CD4-positive, alpha-beta T cell (primary cell): Measurements from ENCODE around the gene GPRC5D. TPM values are rescaled to one million over a fixed set of nuclear protein-coding genes. Genes with fewer than 3 reads are reported as not detected.

Experiments
- ATAC-seq: fragments of 200-7000 bp; cut with Tn5 transposase; one replicate; pipeline ENCODE4 v1.10.0; 2022; ENCODE audit warnings: mild to moderate bottlenecking; ENCODE audit not compliant: poor library complexity
- CTCF ChIA-PET: fragments of 350-600 bp; sonication (Branson Sonifier 250); formaldehyde crosslinking; loops from one replicate; lab custom pipeline; 2021; ENCODE audit warnings: antibody characterized with exemption, inconsistent platforms; lab: Charles Lee
- POLR2A ChIA-PET: fragments of 350-600 bp; sonication (Branson Sonifier 250); formaldehyde crosslinking; loops from one replicate; lab custom pipeline; 2021; ENCODE audit warnings: antibody characterized with exemption, inconsistent platforms; lab: Charles Lee
- DNase-seq, 14 experiments: peaks; one replicate each; pipeline ENCODE4 v3.0.0-alpha.2; 2013 to 2020; ENCODE audit warnings: mixed read lengths in 2 of 14
- H3K27ac ChIP-seq, 2 donors: one replicate each; pipeline versions ENCODE4 v1.5.1 to v1.7.0; 2013; ENCODE audit warnings: low read length in 2 of 2, low read depth in 1 of 2, mild to moderate bottlenecking in 1 of 2
- H3K27me3 ChIP-seq, 2 experiments: 1 replicate in 1 of 2; 2 replicates in 1 of 2; pipeline versions ENCODE4 v1.6.1 to v1.7.0; 2013; ENCODE audit warnings: low read length in 2 of 2, control low read depth in 1 of 2, mild to moderate bottlenecking in 1 of 2, moderate library complexity in 1 of 2; ENCODE audit not compliant: insufficient read depth in 2 of 2, control insufficient read depth in 1 of 2
- H3K36me3 ChIP-seq: one replicate; pipeline ENCODE4 v1.6.1; 2013; ENCODE audit warnings: low read length, control low read depth; ENCODE audit not compliant: insufficient read depth
- H3K4me1 ChIP-seq: one replicate; pipeline ENCODE4 v1.6.1; 2013; ENCODE audit warnings: low read length, control low read depth; ENCODE audit not compliant: insufficient read depth
- H3K4me3 ChIP-seq: one replicate; pipeline ENCODE4 v1.5.1; 2013; ENCODE audit warnings: mild to moderate bottlenecking, low read length, moderate library complexity
- H3K9me3 ChIP-seq, 2 experiments: 1 replicate in 1 of 2; 2 replicates in 1 of 2; pipeline versions ENCODE4 v1.6.1 to v1.7.0; 2013; ENCODE audit warnings: low read length in 2 of 2, mild to moderate bottlenecking in 2 of 2, control low read depth in 1 of 2, moderate library complexity in 1 of 2; ENCODE audit not compliant: control insufficient read depth in 1 of 2, insufficient read depth in 1 of 2
- H3K27ac Mint-ChIP-seq: one replicate; pipeline ENCODE4 v1.8.0; 2020; ENCODE audit warnings: mixed read lengths
- H3K27me3 Mint-ChIP-seq: one replicate; pipeline ENCODE4 v1.8.0; 2021; ENCODE audit warnings: mixed read lengths
- H3K36me3 Mint-ChIP-seq: one replicate; pipeline ENCODE4 v1.8.0; 2021; ENCODE audit warnings: low read depth, mixed read lengths
- H3K4me1 Mint-ChIP-seq: one replicate; pipeline ENCODE4 v1.8.0; 2021; ENCODE audit warnings: low read depth, mixed read lengths
- H3K4me3 Mint-ChIP-seq: one replicate; pipeline ENCODE4 v1.8.0; 2020; ENCODE audit warnings: mild to moderate bottlenecking, mixed read lengths
- H3K9me3 Mint-ChIP-seq: one replicate; pipeline ENCODE4 v1.8.0; 2020; ENCODE audit warnings: mixed read lengths
- intact Hi-C, 2 experiments: fragments of 100-400 bp; cut with DNase I in 1 of 2; cut with micrococcal nuclease in 1 of 2; formaldehyde crosslinking; loops; one replicate each; pipeline versions ENCODE4 v1.15.1 to v1.9.0; 2023 to 2025; cut with DNase I, micrococcal nuclease
- total RNA-seq, 174 experiments: library from RNA in 2 of 174; stranded (reverse) in 2 of 174; gene quantifications; one replicate each; pipeline ENCODE4 v1.2.3 and lab custom pipeline; 2021 to 2026
- TF ChIP-seq, protein P1 (sequence below): fragments of 200-600 bp; IDR thresholded peaks from one replicate; pipeline ENCODE4 v1.8.0; 2022; ENCODE audit warnings: antibody characterized with exemption, mild to moderate bottlenecking

Gene GPRC5D
- total RNA-seq, 2 experiments from 2014 or later: not detected

DNA sequence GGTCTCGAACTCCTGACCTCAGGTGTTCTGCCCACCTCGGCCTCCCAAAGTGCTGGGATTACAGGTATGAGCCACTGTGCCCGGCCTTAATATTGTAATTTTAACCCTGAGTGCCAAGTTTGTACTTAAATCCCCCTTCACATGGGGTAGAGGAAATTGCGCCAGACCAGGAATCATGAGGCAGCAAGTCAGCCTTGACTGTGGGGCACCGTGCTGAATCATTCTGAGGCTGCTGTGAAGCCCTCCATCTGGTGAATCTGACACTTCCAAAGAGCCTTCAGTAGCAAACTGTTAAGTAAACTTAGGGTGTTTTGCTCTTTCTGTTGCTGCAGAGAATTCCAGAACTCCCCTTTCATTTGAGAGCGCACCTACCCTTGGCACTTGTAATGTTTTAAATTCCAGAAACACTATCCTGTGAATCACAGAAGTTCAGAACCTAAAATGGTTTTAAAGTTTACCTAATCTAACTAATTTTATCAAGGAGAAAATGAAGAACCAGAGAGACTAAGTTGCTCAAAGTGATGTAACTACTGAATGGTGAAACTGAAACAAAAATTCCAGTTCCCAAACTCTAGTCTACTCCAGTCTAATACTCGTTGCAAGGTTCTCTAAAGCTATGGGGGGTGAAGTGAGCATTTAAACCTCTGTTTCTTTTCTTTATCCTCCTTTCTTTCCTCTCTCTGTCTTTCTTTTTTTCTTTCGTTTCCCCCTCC lies 40.6 kb upstream of the GPRC5D start:
- no peaks in the 10 kb centered on the region for H3K9me3 Mint-ChIP-seq
- Histone ChIP-seq H3K27me3 (no peaks in the 10 kb centered on the region), H3K9me3 (no peaks in the 10 kb centered on the region), H3K27ac (no peak overlapping the region), H3K36me3 (peaks cover 7% of the 10 kb centered on the region), H3K4me3 (no peak overlapping the region), H3K4me1 (no peaks in the 10 kb centered on the region)
- ChIA-PET POLR2A (no interaction called here), CTCF (no interaction called here)
- peaks cover 14% of the 10 kb centered on the region for H3K36me3 Mint-ChIP-seq
- DNase-seq (peak in 3 of 14 experiments; percentile 2 to 48 (median 37)), ATAC-seq (no peak)
- H3K4me1 Mint-ChIP-seq: peaks cover 25% of the 10 kb centered on the region
- TF ChIP-seq, protein P1, sequence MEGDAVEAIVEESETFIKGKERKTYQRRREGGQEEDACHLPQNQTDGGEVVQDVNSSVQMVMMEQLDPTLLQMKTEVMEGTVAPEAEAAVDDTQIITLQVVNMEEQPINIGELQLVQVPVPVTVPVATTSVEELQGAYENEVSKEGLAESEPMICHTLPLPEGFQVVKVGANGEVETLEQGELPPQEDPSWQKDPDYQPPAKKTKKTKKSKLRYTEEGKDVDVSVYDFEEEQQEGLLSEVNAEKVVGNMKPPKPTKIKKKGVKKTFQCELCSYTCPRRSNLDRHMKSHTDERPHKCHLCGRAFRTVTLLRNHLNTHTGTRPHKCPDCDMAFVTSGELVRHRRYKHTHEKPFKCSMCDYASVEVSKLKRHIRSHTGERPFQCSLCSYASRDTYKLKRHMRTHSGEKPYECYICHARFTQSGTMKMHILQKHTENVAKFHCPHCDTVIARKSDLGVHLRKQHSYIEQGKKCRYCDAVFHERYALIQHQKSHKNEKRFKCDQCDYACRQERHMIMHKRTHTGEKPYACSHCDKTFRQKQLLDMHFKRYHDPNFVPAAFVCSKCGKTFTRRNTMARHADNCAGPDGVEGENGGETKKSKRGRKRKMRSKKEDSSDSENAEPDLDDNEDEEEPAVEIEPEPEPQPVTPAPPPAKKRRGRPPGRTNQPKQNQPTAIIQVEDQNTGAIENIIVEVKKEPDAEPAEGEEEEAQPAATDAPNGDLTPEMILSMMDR: no peak
- no peaks in the 10 kb centered on the region for H3K27me3 Mint-ChIP-seq
- peak overlapping the region; percentile 12 for H3K27ac Mint-ChIP-seq
- no peak overlapping the region for H3K4me3 Mint-ChIP-seq
- intact Hi-C loops: no loop called here

DNA sequence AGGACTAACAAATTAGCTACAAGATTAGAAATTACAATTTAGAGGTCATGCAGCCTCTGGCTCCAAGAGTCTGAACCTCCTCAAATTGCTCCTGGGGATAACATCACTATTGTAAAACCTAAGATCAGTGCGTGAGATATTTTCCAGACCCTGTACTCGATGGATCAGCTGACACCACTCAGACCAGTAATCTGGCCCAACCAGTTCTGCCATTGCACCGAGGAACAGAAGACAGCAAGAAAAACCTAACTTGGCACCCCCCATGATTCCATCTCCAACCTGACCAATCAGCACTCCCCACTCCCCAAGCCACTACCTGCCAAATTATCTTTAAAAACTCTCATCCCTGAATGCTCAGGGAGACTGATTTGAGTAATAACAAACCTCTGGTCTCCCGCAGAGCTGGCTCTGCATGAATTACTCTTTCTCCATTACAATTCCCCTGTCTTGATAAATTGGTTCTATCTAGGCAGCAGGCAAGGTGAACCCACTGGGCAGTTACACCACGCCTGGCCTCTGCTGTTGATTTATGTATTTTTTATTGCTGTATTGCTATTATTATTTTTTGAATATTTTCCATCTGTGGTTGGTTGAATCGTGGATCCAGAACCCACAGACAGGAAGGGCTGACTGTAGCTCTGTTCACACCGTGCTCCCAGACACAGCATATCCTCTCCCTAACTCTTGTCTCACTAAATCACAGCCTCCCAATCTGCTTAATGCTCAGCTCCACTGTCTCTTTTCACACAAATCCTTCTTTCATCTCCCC lies 38.9 kb upstream of the GPRC5D start:
- intact Hi-C loops: no loop called here
- H3K36me3 Mint-ChIP-seq: peaks cover 27% of the 10 kb centered on the region
- DNase-seq (no peak), ATAC-seq (no peak)
- peaks cover 18% of the 10 kb centered on the region for H3K4me1 Mint-ChIP-seq
- Histone ChIP-seq H3K27ac (no peak overlapping the region), H3K27me3 (no peaks in the 10 kb centered on the region), H3K4me1 (no peaks in the 10 kb centered on the region), H3K9me3 (no peaks in the 10 kb centered on the region), H3K36me3 (peaks cover 17% of the 10 kb centered on the region), H3K4me3 (no peak overlapping the region)
- ChIA-PET CTCF (interaction anchor here (1.2 kb wide), 1 partner anchor 265 kb away, joined by 3 read pairs; no protein-coding TSS in a partner anchor), POLR2A (no interaction called here)
- H3K27ac Mint-ChIP-seq: no peak overlapping the region
- TF ChIP-seq, protein P1: no peak
- no peaks in the 10 kb centered on the region for H3K27me3 Mint-ChIP-seq
- no peak overlapping the region for H3K4me3 Mint-ChIP-seq
- H3K9me3 Mint-ChIP-seq: no peaks in the 10 kb centered on the region

DNA sequence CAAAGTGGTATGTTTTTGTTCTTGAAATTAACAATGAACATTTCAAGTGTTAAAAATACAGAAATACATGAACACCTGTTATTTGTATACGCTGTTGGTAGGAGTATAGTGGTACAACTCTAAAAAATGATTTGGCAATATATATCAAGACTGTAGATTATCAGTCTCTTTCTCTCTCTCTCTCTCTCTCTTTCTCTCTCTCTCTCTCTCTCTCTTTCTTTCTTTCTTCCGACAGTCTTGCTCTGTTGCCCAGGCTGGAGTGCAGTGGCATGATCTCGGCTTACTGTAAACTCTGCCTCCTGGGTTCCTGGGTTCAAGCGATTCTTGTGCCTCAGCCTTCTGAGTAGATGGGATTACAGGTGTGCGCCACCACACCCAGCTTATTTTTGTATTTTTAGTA lies 35.5 kb upstream of the GPRC5D start:
- CTCF ChIA-PET: no interaction called here
- H3K36me3 ChIP-seq: peaks cover 19% of the 10 kb centered on the region
- Mint-ChIP-seq H3K4me1 (peaks cover under 1% of the 10 kb centered on the region), H3K36me3 (peaks cover 42% of the 10 kb centered on the region), H3K4me3 (no peak overlapping the region), H3K27ac (no peak overlapping the region), H3K27me3 (no peaks in the 10 kb centered on the region), H3K9me3 (no peaks in the 10 kb centered on the region)
- H3K9me3 ChIP-seq: no peaks in the 10 kb centered on the region
- no peak overlapping the region for H3K27ac ChIP-seq
- H3K4me3 ChIP-seq: no peak overlapping the region
- POLR2A ChIA-PET: no interaction called here
- no peaks in the 10 kb centered on the region for H3K27me3 ChIP-seq
- DNase-seq (no peak), ATAC-seq (no peak)
- intact Hi-C loops: no loop called here
- no peaks in the 10 kb centered on the region for H3K4me1 ChIP-seq
- TF ChIP-seq, protein P1: no peak
